IPS-15b (cell line): ENCODE measurements around the gene RAPGEF1.
A peak's percentile ranks its signal among the peaks of the same experiment; 100 is the strongest.

Experiments used
- H3K27me3 ChIP-seq: one replicate; pipeline ENCODE4 v1.6.1; 2013; ENCODE audit warnings: low read length; ENCODE audit not compliant: control insufficient read depth, insufficient read depth
- H3K36me3 ChIP-seq: one replicate; pipeline ENCODE4 v1.6.1; 2013; ENCODE audit warnings: low read length; ENCODE audit not compliant: control insufficient read depth, insufficient read depth
- H3K4me1 ChIP-seq: one replicate; pipeline ENCODE4 v1.6.1; 2013; ENCODE audit warnings: mild to moderate bottlenecking, low read length; ENCODE audit not compliant: control insufficient read depth, insufficient read depth
- H3K4me3 ChIP-seq: one replicate; pipeline ENCODE4 v1.5.1; 2013; ENCODE audit warnings: low read depth, low read length
- H3K9ac ChIP-seq: one replicate; pipeline ENCODE4 v1.6.1; 2013; ENCODE audit warnings: low read depth, mild to moderate bottlenecking, low read length
- H3K9me3 ChIP-seq: one replicate; pipeline ENCODE4 v1.6.1; 2013; ENCODE audit warnings: mild to moderate bottlenecking, low read length; ENCODE audit not compliant: control insufficient read depth, insufficient read depth

Gene RAPGEF1

DNA sequence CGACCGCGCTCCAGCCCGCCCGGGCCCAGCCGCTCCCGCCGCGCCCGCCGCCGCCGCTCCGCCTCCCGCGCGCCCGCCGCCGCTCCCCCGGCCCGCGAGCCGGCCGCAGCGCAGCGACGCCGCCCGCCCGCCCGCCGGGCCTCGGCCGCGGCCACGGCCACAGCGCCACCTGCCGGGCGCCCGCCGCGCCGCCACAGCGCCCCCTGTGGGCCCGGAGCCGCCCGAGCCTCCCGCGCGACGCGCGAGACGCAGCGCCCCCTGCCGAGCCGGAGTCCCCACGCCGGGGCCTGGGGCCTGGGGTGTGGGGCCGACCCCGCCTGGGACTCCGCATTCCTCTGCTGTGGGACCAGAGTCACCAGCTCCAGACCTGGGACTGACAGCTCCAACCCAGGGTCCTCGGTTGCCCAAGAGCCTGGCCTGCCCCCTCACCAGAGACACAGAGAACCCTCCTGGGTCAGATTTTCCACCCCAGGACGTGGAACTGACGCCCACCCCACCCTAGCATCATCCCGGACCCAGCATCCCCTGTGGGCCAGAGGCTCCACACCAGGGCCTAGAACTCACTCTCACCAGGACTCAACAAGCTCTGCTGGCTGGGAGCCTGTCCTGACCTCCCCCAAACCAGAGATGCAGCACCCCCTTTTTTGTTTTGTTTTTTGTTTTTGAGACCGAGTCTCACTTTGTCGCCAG is at the start of gene RAPGEF1:
TSS of gene RAPGEF1 (minus strand) at position 118 of the 690 bp plus-strand sequence. CDS start 246 bp downstream, outside the sequence.
- no peaks in the 10 kb centered on the region for H3K9me3 ChIP-seq
- no peaks in the 10 kb centered on the region for H3K36me3 ChIP-seq
- peak within 1 kb of the TSS; percentile 79 for H3K4me3 ChIP-seq
- H3K4me1 ChIP-seq = peaks cover 2% of the 10 kb centered on the region
- H3K9ac ChIP-seq = peak within 1 kb of the TSS; percentile 54
- no peaks in the 10 kb centered on the region for H3K27me3 ChIP-seq

GRCh38 chr9:131788851-131789250 is 49.0 kb upstream of the RAPGEF1 start:
- no peak overlapping the region for H3K4me3 ChIP-seq
- H3K4me1 ChIP-seq = no peaks in the 10 kb centered on the region
- no peaks in the 10 kb centered on the region for H3K27me3 ChIP-seq
- H3K9me3 ChIP-seq = no peaks in the 10 kb centered on the region
- no peak overlapping the region for H3K9ac ChIP-seq
- no peaks in the 10 kb centered on the region for H3K36me3 ChIP-seq

- Histone ChIP-seq H3K4me3 (no peak overlapping the region), H3K9me3 (no peaks in the 10 kb centered on the region), H3K36me3 (no peaks in the 10 kb centered on the region), H3K4me1 (no peaks in the 10 kb centered on the region), H3K9ac (no peak overlapping the region), H3K27me3 (no peaks in the 10 kb centered on the region)
Measured at GRCh38 chr9:131787838-131788237, 48.0 kb upstream of the RAPGEF1 start.

DNA sequence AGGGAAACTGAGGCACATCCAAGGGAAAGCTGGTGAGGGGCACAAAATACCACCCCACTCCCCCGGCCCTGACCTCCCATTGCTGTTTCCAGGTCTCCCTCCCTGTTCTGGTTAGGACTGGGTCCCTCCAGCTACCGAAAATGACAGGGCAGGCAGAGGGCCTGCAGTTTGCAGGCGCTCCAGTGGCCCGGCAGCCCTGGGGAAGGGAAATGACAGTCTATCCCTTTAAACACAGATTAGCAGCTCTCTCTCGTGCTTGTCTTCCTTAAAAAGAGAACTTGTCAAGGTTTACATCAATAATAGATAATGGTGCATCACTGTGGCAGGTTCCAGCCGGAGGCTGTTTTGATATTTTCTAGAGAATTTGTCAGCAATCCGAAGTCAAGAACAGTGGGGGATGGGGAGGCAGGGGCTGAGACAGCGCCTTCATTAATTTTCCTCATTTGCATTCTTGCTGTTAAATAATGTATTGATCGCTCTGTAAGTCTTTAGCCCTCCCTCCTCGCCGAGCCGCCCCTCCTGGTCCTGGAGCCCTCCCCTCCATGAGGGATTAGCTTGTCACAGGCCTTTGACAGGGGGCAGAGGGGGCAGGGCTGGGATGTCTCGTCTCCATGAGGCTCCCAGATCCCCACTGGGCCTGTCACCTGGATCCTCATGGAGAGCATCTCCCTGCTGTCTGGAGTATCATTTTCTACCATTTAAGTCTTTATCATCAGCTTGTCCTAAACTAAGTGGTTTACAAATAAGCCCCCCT is 45.0 kb upstream of the RAPGEF1 start:
- H3K27me3 ChIP-seq = no peaks in the 10 kb centered on the region
- no peaks in the 10 kb centered on the region for H3K36me3 ChIP-seq
- H3K9me3 ChIP-seq = no peaks in the 10 kb centered on the region
- no peak overlapping the region for H3K4me3 ChIP-seq
- H3K9ac ChIP-seq = no peak overlapping the region
- H3K4me1 ChIP-seq = no peaks in the 10 kb centered on the region

DNA sequence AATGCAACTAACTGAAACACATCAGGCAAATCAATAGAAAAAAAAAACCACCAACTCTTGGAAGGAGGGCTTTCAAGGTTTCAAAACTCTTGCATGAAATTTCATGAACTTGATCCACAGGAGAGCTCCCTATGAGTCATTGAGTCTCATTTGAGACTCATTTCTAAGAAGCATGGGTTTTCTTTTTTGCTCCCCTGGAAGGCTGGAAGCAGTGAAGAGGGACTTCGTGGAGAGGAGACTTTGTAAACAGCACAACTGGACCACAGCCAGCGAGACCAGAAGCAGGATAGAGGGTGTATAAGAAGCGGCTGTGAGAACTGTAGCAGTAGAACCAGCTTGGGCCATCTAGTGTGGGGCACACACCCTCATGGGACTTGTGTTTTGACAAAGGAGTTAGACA is 41.2 kb upstream of the RAPGEF1 start:
- no peak overlapping the region for H3K9ac ChIP-seq
- H3K36me3 ChIP-seq = no peaks in the 10 kb centered on the region
- no peak overlapping the region for H3K4me3 ChIP-seq
- no peaks in the 10 kb centered on the region for H3K4me1 ChIP-seq
- H3K9me3 ChIP-seq = no peaks in the 10 kb centered on the region
- H3K27me3 ChIP-seq = no peaks in the 10 kb centered on the region

DNA sequence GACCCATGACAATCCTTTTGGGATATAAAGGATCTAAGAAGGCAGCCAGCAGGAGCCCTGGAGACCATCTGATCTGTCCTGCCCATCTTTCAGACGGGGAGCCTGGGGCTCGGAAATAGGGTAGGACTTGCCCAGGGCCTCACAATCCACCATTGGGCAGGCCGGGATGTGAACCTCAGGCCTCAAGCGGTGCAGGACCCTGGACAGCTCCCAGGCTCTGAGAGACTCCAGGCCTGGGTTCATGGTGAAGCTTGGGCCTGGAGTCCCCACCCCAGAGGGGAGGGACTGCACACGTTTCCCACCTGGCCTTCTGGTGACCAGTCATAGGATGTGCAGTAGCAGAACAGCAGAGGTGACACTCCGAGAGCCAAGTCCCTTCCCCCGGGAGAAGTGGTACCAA is 36.6 kb upstream of the RAPGEF1 start:
- H3K9ac ChIP-seq = no peak overlapping the region
- H3K4me3 ChIP-seq = no peak overlapping the region
- no peaks in the 10 kb centered on the region for H3K9me3 ChIP-seq
- H3K4me1 ChIP-seq = no peaks in the 10 kb centered on the region
- no peaks in the 10 kb centered on the region for H3K27me3 ChIP-seq
- no peaks in the 10 kb centered on the region for H3K36me3 ChIP-seq

DNA sequence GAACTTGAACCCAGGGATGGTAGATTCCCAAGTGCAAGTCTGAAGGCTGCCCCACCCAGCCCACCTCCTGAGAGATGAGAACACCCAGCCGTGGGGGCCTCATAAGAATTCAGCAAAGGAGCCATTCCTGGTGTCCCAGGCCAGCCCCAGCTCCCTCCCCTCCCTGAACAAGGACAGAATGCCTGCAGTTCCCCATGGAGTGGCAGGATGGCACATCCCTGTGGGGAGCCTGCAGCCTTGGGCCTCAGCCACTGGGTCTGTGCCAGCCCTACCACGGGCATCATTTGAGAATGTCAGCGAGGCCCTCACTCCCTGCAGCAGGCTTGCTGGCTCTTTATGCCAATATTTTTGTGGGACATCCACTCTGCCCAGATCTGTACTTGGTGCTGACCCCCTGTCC is 36.2 kb upstream of the RAPGEF1 start:
- H3K9ac ChIP-seq = no peak overlapping the region
- H3K36me3 ChIP-seq = no peaks in the 10 kb centered on the region
- no peaks in the 10 kb centered on the region for H3K4me1 ChIP-seq
- H3K9me3 ChIP-seq = no peaks in the 10 kb centered on the region
- H3K27me3 ChIP-seq = no peaks in the 10 kb centered on the region
- no peak overlapping the region for H3K4me3 ChIP-seq

- Histone ChIP-seq H3K9ac (no peak overlapping the region), H3K36me3 (no peaks in the 10 kb centered on the region), H3K9me3 (no peaks in the 10 kb centered on the region), H3K4me1 (no peaks in the 10 kb centered on the region), H3K27me3 (no peaks in the 10 kb centered on the region), H3K4me3 (no peak overlapping the region)
Measured at GRCh38 chr9:131774636-131775035, 34.8 kb upstream of the RAPGEF1 start.

- H3K27me3 ChIP-seq = no peaks in the 10 kb centered on the region
- H3K4me1 ChIP-seq = no peaks in the 10 kb centered on the region
- no peak overlapping the region for H3K4me3 ChIP-seq
- no peak overlapping the region for H3K9ac ChIP-seq
- H3K36me3 ChIP-seq = no peaks in the 10 kb centered on the region
- no peaks in the 10 kb centered on the region for H3K9me3 ChIP-seq
Measured at GRCh38 chr9:131773911-131774379, 34.1 kb upstream of the RAPGEF1 start.

DNA sequence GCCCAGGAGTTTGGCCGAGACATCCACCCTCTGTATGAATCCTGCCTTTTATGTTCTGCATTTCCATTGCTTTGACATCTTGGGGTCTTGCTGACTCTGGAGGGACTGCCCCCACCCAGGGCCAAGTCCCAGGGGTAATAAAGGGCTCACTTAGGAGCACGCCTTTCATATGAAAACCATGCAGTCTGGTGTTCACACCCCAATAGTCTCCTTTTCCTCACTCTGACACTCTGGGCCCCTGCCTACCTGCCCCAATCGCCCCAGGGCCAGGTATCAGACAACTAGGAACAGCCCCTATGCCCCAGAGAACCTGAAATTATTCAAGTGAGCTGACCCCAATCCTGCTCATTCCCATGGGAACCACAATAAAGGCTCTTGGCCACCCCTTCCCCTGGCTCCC is 33.1 kb upstream of the RAPGEF1 start:
- Histone ChIP-seq H3K4me1 (no peaks in the 10 kb centered on the region), H3K4me3 (no peak overlapping the region), H3K9me3 (no peaks in the 10 kb centered on the region), H3K27me3 (no peaks in the 10 kb centered on the region), H3K9ac (no peak overlapping the region), H3K36me3 (no peaks in the 10 kb centered on the region)

DNA sequence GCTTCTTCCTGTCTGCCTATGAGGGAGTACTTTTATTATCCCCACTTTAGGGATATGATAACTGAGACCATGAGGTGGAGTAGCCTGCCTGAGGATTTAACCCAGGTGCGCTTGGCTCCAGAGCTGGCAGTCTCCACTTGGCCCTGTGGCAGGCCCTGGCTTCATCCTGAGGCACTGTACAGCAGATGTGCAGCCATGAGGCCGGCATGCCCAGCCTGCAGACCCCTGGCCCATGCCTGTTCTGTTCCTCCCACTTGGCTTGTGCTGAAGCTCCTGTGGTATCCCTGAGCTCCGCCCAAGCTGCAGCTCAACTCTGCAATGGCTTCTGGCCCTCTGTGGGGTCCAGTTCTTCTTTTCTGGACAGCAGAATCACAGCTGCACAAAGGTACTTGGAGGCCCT is 31.8 kb upstream of the RAPGEF1 start:
- H3K4me3 ChIP-seq = no peak overlapping the region
- no peak overlapping the region for H3K9ac ChIP-seq
- no peaks in the 10 kb centered on the region for H3K9me3 ChIP-seq
- no peaks in the 10 kb centered on the region for H3K4me1 ChIP-seq
- H3K36me3 ChIP-seq = no peaks in the 10 kb centered on the region
- no peaks in the 10 kb centered on the region for H3K27me3 ChIP-seq

- no peaks in the 10 kb centered on the region for H3K36me3 ChIP-seq
- no peaks in the 10 kb centered on the region for H3K27me3 ChIP-seq
- no peaks in the 10 kb centered on the region for H3K4me1 ChIP-seq
- no peak overlapping the region for H3K9ac ChIP-seq
- H3K4me3 ChIP-seq = no peak overlapping the region
- no peaks in the 10 kb centered on the region for H3K9me3 ChIP-seq
Measured at GRCh38 chr9:131769361-131769760, 29.5 kb upstream of the RAPGEF1 start.
